Measurements from ENCODE around the gene ATP6V0A4. TPM values are rescaled to one million over a fixed set of nuclear protein-coding genes. Genes with fewer than 3 reads are reported as not detected.

ATP6V0A4 gene
- total and polyA plus RNA-seq, 2 of the 13 experiments (the other 11 are each of a cell fraction or from before 2014, with no cell fraction given): 0.24 to 0.25 TPM

DNA sequence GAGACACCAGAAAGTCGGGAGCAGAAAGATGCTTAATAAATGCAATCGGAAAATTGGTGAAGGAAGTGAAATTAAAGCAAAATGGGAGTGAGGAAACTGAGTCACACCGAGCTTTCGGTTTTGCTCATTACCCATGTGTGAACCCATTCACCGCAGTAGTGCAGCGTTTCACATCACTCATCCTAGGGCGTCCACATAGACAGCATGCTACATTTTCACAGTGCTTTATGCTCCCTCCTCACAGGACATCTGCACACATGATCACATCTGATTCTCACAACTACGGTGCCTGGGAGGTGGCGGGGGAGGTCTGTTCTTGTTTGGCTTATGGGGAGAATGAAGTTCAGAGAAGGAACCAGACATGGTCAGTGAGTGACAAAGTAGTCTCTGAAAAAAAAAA lies 36.6 kb upstream of the ATP6V0A4 start:
- ChIA-PET CTCF (ENCODE audit: low intra/inter-chr PET ratio, low total read pairs) (no interaction called here), POLR2A (no interaction called here)
- no peak overlapping the region for H3K4me3 ChIP-seq (replicated peaks in 1 of 3; ENCODE audit: insufficient read depth in 1 of 3, low read depth in 2 of 3, low read length in 3 of 3)
- no peak overlapping the region for H3K27ac ChIP-seq (ENCODE audit: extremely low read length, insufficient read depth, low read length)
- intact Hi-C loops (cut with micrococcal nuclease; ENCODE audit: unreplicated experiment): no loop called here
- H3K4me2 ChIP-seq (ENCODE audit: low read depth, low read length): no peak overlapping the region
- no TSS peak for BruUV-seq (replicated peaks)
- WGBS (ENCODE audit: low lambda C conversion rate): 92% methylated on average over 9 of the region's 9 CpGs
- no peaks in the 10 kb centered on the region for H3K79me2 ChIP-seq (ENCODE audit: insufficient read depth, low read length)
- in situ Hi-C loops (cut with HindIII; ENCODE audit: extremely low pct_ligation_motif_present, low pct_unique_long_range_greater_than_20kb): no loop called here
- H3K36me3 ChIP-seq (replicated peaks in 1 of 2; ENCODE audit: control insufficient read depth in 1 of 2, insufficient read depth in 2 of 2, low read length in 2 of 2): no peaks in the 10 kb centered on the region
- 0 out of 2 replicates have a peak, but pooled peaks cover 6% of the 10 kb centered on the region for H3K4me1 ChIP-seq (ENCODE audit: insufficient read depth, low read length)
- FAIRE-seq: no peak
- no peak for ATAC-seq
- no peaks in the 10 kb centered on the region for H3K27me3 ChIP-seq (ENCODE audit: control insufficient read depth in 1 of 2, insufficient read depth in 2 of 2, low read length in 2 of 2)
- no peaks in the 10 kb centered on the region for H3K9me3 ChIP-seq (ENCODE audit: low read length)
- DNase-seq (ENCODE audit: low spot score): no peak
- no peak overlapping the region for H2AFZ ChIP-seq (ENCODE audit: low read length)
- H4K20me1 ChIP-seq (ENCODE audit: insufficient read depth, low read length): no peaks in the 10 kb centered on the region
- no peak for TF ChIP-seq MAFF (IDR thresholded peaks at IDR 0.05; ENCODE audit: low read depth, low read length)
- no peak for TF ChIP-seq ZNF142 (CRISPR knock-in tag; IDR thresholded peaks at IDR 0.05)
- no peak for TF ChIP-seq KLF15 (CRISPR knock-in tag; IDR thresholded peaks at IDR 0.05; ENCODE audit: borderline replicate concordance)
- no peak for TF ChIP-seq ZNF776 (CRISPR knock-in tag; IDR thresholded peaks at IDR 0.05)
- TF ChIP-seq POGZ (CRISPR knock-in tag; IDR thresholded peaks at IDR 0.05): no peak
- TF ChIP-seq ZNF607 (CRISPR knock-in tag; IDR thresholded peaks at IDR 0.05; ENCODE audit: borderline replicate concordance): no peak
- TF ChIP-seq FIP1L1 (IDR thresholded peaks at IDR 0.05; ENCODE audit: borderline replicate concordance, insufficient read depth, low read depth, low read length): no peak
- TF ChIP-seq NAIF1 (CRISPR knock-in tag; IDR thresholded peaks at IDR 0.05; ENCODE audit: borderline replicate concordance): no peak
- TF ChIP-seq KLF6 (CRISPR knock-in tag; IDR thresholded peaks at IDR 0.05): no peak
- TF ChIP-seq FOXJ3 (CRISPR knock-in tag; IDR thresholded peaks at IDR 0.05; ENCODE audit: borderline replicate concordance): no peak
- no peak for TF ChIP-seq SRSF9 (IDR thresholded peaks at IDR 0.05; ENCODE audit: borderline replicate concordance, insufficient read depth, low read depth, low read length, poor library complexity, severe bottlenecking)
- no peak for TF ChIP-seq ELF4 (CRISPR knock-in tag; IDR thresholded peaks at IDR 0.05; ENCODE audit: borderline replicate concordance)
- TF ChIP-seq HOMEZ (CRISPR knock-in tag; IDR thresholded peaks at IDR 0.05; ENCODE audit: low read depth): no peak
- TF ChIP-seq SP140L (CRISPR knock-in tag; IDR thresholded peaks at IDR 0.05; ENCODE audit: borderline replicate concordance): no peak
- no peak for TF ChIP-seq ZNF367 (CRISPR knock-in tag; IDR thresholded peaks at IDR 0.05; ENCODE audit: borderline replicate concordance)
- H3K9ac ChIP-seq (ENCODE audit: insufficient read depth, low read depth, low read length): no peak overlapping the region

Data from HepG2 (cell line).